Adrenal gland (tissue), 5 donors: Measurements from ENCODE around the gene PSTPIP1.

Experiments
- POLR2A ChIP-seq, 2 donors: fragments of 450-650 bp; IDR thresholded peaks; one replicate each; pipeline ENCODE4 v1.6.1; 2017; ENCODE audit warnings: antibody characterized with exemption in 2 of 2, mild to moderate bottlenecking in 2 of 2, moderate library complexity in 1 of 2
- TF ChIP-seq, protein P1 (sequence below), 6 experiments: fragments of 450-650 bp in 4 of 6; fragments of 200-600 bp in 2 of 6; sonication (generic) in 1 of 6; IDR thresholded peaks; 1 replicate in 5 of 6; 2 replicates in 1 of 6; pipeline versions ENCODE4 v1.5.1 to v1.8.0; 2016 to 2021; ENCODE audit warnings: antibody characterized with exemption in 6 of 6, mild to moderate bottlenecking in 2 of 6, moderate library complexity in 1 of 6
- donor health status: DM: no; HTN: no; CAD: no.

DNA sequence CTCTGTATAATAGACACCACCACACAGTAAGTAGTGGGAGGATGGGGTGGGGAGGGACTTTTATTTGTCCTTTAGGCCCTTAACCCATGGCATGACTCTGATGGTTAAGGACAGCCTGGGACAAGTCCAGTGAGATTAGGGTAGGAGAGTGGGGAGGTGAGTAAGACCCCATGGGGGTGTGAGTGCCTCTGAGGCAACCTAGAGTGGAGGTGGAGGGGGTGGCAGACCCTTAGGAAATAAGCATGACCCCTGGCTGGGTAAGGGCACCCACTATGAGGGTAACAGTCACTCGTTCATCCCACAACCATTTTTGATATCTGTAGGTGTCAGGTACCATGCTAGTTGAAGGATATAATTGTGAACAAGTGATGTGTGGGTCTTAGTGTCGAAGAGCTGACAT lies 21.0 kb upstream of the PSTPIP1 start:
- TF ChIP-seq, protein P1, sequence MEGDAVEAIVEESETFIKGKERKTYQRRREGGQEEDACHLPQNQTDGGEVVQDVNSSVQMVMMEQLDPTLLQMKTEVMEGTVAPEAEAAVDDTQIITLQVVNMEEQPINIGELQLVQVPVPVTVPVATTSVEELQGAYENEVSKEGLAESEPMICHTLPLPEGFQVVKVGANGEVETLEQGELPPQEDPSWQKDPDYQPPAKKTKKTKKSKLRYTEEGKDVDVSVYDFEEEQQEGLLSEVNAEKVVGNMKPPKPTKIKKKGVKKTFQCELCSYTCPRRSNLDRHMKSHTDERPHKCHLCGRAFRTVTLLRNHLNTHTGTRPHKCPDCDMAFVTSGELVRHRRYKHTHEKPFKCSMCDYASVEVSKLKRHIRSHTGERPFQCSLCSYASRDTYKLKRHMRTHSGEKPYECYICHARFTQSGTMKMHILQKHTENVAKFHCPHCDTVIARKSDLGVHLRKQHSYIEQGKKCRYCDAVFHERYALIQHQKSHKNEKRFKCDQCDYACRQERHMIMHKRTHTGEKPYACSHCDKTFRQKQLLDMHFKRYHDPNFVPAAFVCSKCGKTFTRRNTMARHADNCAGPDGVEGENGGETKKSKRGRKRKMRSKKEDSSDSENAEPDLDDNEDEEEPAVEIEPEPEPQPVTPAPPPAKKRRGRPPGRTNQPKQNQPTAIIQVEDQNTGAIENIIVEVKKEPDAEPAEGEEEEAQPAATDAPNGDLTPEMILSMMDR (IDR thresholded peaks at IDR 0.05) = no peak
- no peak for TF ChIP-seq POLR2A (IDR thresholded peaks at IDR 0.05)
